ENCODE data around the gene MTHFD1L.

MTHFD1L gene

GRCh38 chr6:150975136-150975535 is 109.6 kb downstream of the MTHFD1L start:
- no peak overlapping the region for H3K4me3 ChIP-seq (ENCODE audit: low read depth, low read length)
- DNase-seq (ENCODE audit: low read depth, low spot score): no peak
- TF ChIP-seq, protein P1, sequence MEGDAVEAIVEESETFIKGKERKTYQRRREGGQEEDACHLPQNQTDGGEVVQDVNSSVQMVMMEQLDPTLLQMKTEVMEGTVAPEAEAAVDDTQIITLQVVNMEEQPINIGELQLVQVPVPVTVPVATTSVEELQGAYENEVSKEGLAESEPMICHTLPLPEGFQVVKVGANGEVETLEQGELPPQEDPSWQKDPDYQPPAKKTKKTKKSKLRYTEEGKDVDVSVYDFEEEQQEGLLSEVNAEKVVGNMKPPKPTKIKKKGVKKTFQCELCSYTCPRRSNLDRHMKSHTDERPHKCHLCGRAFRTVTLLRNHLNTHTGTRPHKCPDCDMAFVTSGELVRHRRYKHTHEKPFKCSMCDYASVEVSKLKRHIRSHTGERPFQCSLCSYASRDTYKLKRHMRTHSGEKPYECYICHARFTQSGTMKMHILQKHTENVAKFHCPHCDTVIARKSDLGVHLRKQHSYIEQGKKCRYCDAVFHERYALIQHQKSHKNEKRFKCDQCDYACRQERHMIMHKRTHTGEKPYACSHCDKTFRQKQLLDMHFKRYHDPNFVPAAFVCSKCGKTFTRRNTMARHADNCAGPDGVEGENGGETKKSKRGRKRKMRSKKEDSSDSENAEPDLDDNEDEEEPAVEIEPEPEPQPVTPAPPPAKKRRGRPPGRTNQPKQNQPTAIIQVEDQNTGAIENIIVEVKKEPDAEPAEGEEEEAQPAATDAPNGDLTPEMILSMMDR (IDR thresholded peaks at IDR 0.05; ENCODE audit: low read depth, low read length): no peak
- in situ Hi-C loops (cut with HindIII; ENCODE audit: low sequenced_read_pairs): no loop called here

GRCh38 chr6:150977281-150977680 is 111.8 kb downstream of the MTHFD1L start:
- in situ Hi-C loops (cut with HindIII; ENCODE audit: low sequenced_read_pairs): no loop called here
- no peak for DNase-seq (ENCODE audit: low read depth, low spot score)
- TF ChIP-seq, protein P1 (IDR thresholded peaks at IDR 0.05; ENCODE audit: low read depth, low read length): no peak
- no peak overlapping the region for H3K4me3 ChIP-seq (ENCODE audit: low read depth, low read length)

- in situ Hi-C loops (cut with HindIII; ENCODE audit: low sequenced_read_pairs): no loop called here
- no peak overlapping the region for H3K4me3 ChIP-seq (ENCODE audit: low read depth, low read length)
- DNase-seq (ENCODE audit: low read depth, low spot score): no peak
- TF ChIP-seq, protein P1 (IDR thresholded peaks at IDR 0.05; ENCODE audit: low read depth, low read length): no peak
Observed at GRCh38 chr6:150978624-150979023, 113.1 kb downstream of the MTHFD1L start.

GRCh38 chr6:150979826-150980350 is 114.4 kb downstream of the MTHFD1L start:
- in situ Hi-C loops (cut with HindIII; ENCODE audit: low sequenced_read_pairs): no loop called here
- DNase-seq (ENCODE audit: low read depth, low spot score): no peak
- H3K4me3 ChIP-seq (ENCODE audit: low read depth, low read length): no peak overlapping the region
- TF ChIP-seq, protein P1 (IDR thresholded peaks at IDR 0.05; ENCODE audit: low read depth, low read length): no peak

DNA sequence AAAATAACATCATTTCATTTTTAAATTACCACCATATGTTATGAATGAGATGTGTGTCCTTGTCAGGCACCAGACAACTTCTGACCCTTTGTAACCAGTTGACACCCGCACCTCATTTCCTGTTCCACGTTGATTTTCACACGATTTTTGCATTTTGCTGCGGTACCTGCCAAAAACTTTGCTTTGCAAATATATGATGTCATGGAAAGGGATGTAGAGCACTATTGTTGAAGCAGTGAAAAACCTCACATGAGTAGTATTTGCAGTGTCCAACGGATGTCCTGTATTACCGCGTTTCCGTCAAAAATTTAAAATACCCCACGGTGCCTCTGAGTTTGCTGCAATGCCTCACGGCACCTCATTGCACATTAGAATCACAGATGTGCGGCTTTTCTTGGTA is 115.6 kb downstream of the MTHFD1L start:
- DNase-seq (ENCODE audit: low read depth, low spot score): peak; percentile 28
- in situ Hi-C loops (cut with HindIII; ENCODE audit: low sequenced_read_pairs): no loop called here

GRCh38 chr6:150981669-150982068 is 116.2 kb downstream of the MTHFD1L start:
- DNase-seq (ENCODE audit: low read depth, low spot score): no peak
- in situ Hi-C loops (cut with HindIII; ENCODE audit: low sequenced_read_pairs): no loop called here
- no peak overlapping the region for H3K4me3 ChIP-seq (ENCODE audit: low read depth, low read length)
- TF ChIP-seq, protein P1 (IDR thresholded peaks at IDR 0.05; ENCODE audit: low read depth, low read length): no peak

More for the DNA sequence above, 115.6 kb downstream of the MTHFD1L start:
- TF ChIP-seq, protein P1 (IDR thresholded peaks at IDR 0.05; ENCODE audit: low read depth, low read length): no peak
- H3K4me3 ChIP-seq (ENCODE audit: low read depth, low read length): no peak overlapping the region

Measured in astrocyte of the spinal cord (primary cell).